Measurements from ENCODE around the gene TMEM132D. TPM values are rescaled to one million over a fixed set of nuclear protein-coding genes. Genes with fewer than 3 reads are reported as not detected.

The TMEM132D gene
- total RNA-seq, 1 experiment from 2014 or later = not detected

- no peak for TF ChIP-seq REST (IDR thresholded peaks at IDR 0.05; ENCODE audit: insufficient read depth in 1 of 2, low read depth in 2 of 2, low read length in 1 of 2)
- TF ChIP-seq TCF7L2 (IDR thresholded peaks at IDR 0.05; ENCODE audit: low read depth, low read length) = no peak
- TF ChIP-seq POLR2AphosphoS5 (IDR thresholded peaks at IDR 0.05; ENCODE audit: low read depth, low read length) = no peak
- no peak for TF ChIP-seq CTCF (IDR thresholded peaks at IDR 0.05)
- no peak for TF ChIP-seq SIN3A (IDR thresholded peaks at IDR 0.05; ENCODE audit: borderline replicate concordance, insufficient read depth, low read depth, low read length)
- intact Hi-C loops (cut with micrococcal nuclease; ENCODE audit: unreplicated experiment) = no loop called here
- POLR2A ChIA-PET = no interaction called here
- H3K4me1 ChIP-seq (ENCODE audit: control insufficient read depth, insufficient read depth, low read length) = no peaks in the 10 kb centered on the region
- CTCF ChIA-PET = no interaction called here
- in situ Hi-C loops (cut with HindIII; ENCODE audit: low pct_unique_long_range_greater_than_20kb, low sequenced_read_pairs) = no loop called here
- no peaks in the 10 kb centered on the region for H3K36me3 ChIP-seq (ENCODE audit: control insufficient read depth, insufficient read depth, low read length)
- BruUV-seq (replicated peaks) = no TSS peak
- H3K9me3 ChIP-seq (ENCODE audit: control insufficient read depth, insufficient read depth, low read depth, low read length) = no peaks in the 10 kb centered on the region
- H3K27me3 ChIP-seq (ENCODE audit: control insufficient read depth, insufficient read depth, low read length) = no peaks in the 10 kb centered on the region
- H3K4me3 ChIP-seq (ENCODE audit: low read depth in 2 of 2, low read length in 2 of 2) = no peak overlapping the region
- no peak overlapping the region for H3K27ac ChIP-seq (ENCODE audit: low read length)
- DNase-seq (ENCODE audit: low read depth, low spot score) (no peak), ATAC-seq (no peak)
These were observed 552.3 kb downstream of the TMEM132D start for GRCh38 chr12:129351481-129351880.

GRCh38 chr12:129339336-129339735, 564.5 kb downstream of the TMEM132D start:
- DNase-seq (ENCODE audit: low read depth, low spot score) (no peak), ATAC-seq (no peak)
- no peaks in the 10 kb centered on the region for H3K27me3 ChIP-seq (ENCODE audit: control insufficient read depth, insufficient read depth, low read length)
- no peak overlapping the region for H3K4me3 ChIP-seq (ENCODE audit: low read depth in 2 of 2, low read length in 2 of 2)
- no peaks in the 10 kb centered on the region for H3K4me1 ChIP-seq (ENCODE audit: control insufficient read depth, insufficient read depth, low read length)
- intact Hi-C loops (cut with micrococcal nuclease; ENCODE audit: unreplicated experiment) = no loop called here
- POLR2A ChIA-PET = no interaction called here
- in situ Hi-C loops (cut with HindIII; ENCODE audit: low pct_unique_long_range_greater_than_20kb, low sequenced_read_pairs) = no loop called here
- no peak overlapping the region for H3K27ac ChIP-seq (ENCODE audit: low read length)
- H3K9me3 ChIP-seq (ENCODE audit: control insufficient read depth, insufficient read depth, low read depth, low read length) = 0 out of 2 replicates have a peak, but pooled peaks cover 3% of the 10 kb centered on the region
- TF ChIP-seq SIN3A (IDR thresholded peaks at IDR 0.05; ENCODE audit: borderline replicate concordance, insufficient read depth, low read depth, low read length) (no peak), CTCF (IDR thresholded peaks at IDR 0.05) (no peak), REST (IDR thresholded peaks at IDR 0.05; ENCODE audit: insufficient read depth in 1 of 2, low read depth in 2 of 2, low read length in 1 of 2) (no peak), POLR2AphosphoS5 (IDR thresholded peaks at IDR 0.05; ENCODE audit: low read depth, low read length) (no peak), TCF7L2 (IDR thresholded peaks at IDR 0.05; ENCODE audit: low read depth, low read length) (no peak)
- BruUV-seq (replicated peaks) = no TSS peak
- CTCF ChIA-PET = no interaction called here
- H3K36me3 ChIP-seq (ENCODE audit: control insufficient read depth, insufficient read depth, low read length) = no peaks in the 10 kb centered on the region
